ENCODE data around the gene ITM2B. TPM values are rescaled to one million over a fixed set of nuclear protein-coding genes. Genes with fewer than 3 reads are reported as not detected.

The ITM2B gene
- total and polyA plus RNA-seq, 4 donors = 371 to 853 (median 469) TPM

- Histone ChIP-seq H3K36me3 (ENCODE audit: control insufficient read depth in 4 of 4, insufficient read depth in 4 of 4, low read length in 4 of 4) (peaks cover 9 to 51% (median 35%) of the 10 kb centered on the region in 4 donors), H3K9ac (ENCODE audit: insufficient read depth in 1 of 2, low read length in 2 of 2) (no peak overlapping the region), H3K9me3 (ENCODE audit: control insufficient read depth in 4 of 4, insufficient read depth in 3 of 4, low read length in 3 of 4) (no peaks in the 10 kb centered on the region), H3K27me3 (ENCODE audit: control insufficient read depth in 3 of 3, insufficient read depth in 3 of 3, low read length in 2 of 3) (no peaks in the 10 kb centered on the region), H3K4me3 (no peak overlapping the region), H3K4me1 (ENCODE audit: control insufficient read depth in 5 of 5, insufficient read depth in 5 of 5, low read length in 5 of 5) (peaks cover 0 to 10% (median 0%) of the 10 kb centered on the region in 5 donors), H3K27ac (ENCODE audit: low read depth in 1 of 2, low read length in 1 of 2) (no peak overlapping the region)
- 91 to 93% methylated on average over 2 of the region's 2 CpGs for WGBS, 2 donors
- ATAC-seq (ENCODE audit: insufficient read depth, low FRiP score) (no peak), DNase-seq (no peak)
- TF ChIP-seq CTCF (IDR thresholded peaks at IDR 0.05; ENCODE audit: control extremely low read depth, extremely low read depth) = no peak
Measured at GRCh38 chr13:48264058-48264457, 31.1 kb downstream of the ITM2B start.

DNA sequence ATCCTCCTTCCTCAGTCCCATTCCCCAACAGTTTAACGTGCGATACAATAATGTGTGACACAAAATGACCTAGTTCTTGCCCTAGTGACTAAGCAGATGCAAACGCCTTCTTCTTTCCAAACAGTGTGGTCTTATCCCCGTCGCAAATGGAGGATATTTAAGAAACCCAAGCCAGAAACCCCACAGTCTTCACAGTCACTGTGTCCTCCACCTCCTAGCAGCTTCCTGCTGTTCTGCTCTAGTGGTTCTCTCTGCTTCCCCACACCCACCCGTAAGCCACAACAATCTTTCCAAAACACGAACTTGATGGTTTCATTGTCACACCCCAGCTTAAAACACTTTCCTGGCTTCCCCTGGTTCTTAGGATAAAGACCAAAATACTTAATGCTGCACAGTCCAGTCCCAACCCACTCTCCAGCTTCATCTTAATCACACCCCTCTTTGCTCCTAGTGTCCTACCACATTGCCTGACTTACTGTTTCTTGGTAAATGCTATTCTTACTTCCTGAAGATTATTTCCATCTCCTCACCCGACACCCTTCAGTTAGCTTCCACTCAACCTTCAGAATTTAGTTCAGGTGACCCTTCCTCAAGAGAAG lies 32.3 kb downstream of the ITM2B start:
- Histone ChIP-seq H3K27me3 (ENCODE audit: control insufficient read depth in 3 of 3, insufficient read depth in 3 of 3, low read length in 2 of 3) (no peaks in the 10 kb centered on the region), H3K27ac (ENCODE audit: low read depth in 1 of 2, low read length in 1 of 2) (no peak overlapping the region), H3K4me3 (no peak overlapping the region), H3K9ac (ENCODE audit: insufficient read depth in 1 of 2, low read length in 2 of 2) (no peak overlapping the region), H3K4me1 (ENCODE audit: control insufficient read depth in 5 of 5, insufficient read depth in 5 of 5, low read length in 5 of 5) (peaks cover 0 to 10% (median 0%) of the 10 kb centered on the region in 5 donors), H3K9me3 (ENCODE audit: control insufficient read depth in 4 of 4, insufficient read depth in 3 of 4, low read length in 3 of 4) (no peaks in the 10 kb centered on the region), H3K36me3 (ENCODE audit: control insufficient read depth in 4 of 4, insufficient read depth in 4 of 4, low read length in 4 of 4) (peaks cover 13 to 49% (median 32%) of the 10 kb centered on the region in 4 donors)
- DNase-seq (no peak), ATAC-seq (ENCODE audit: insufficient read depth, low FRiP score) (no peak)
- 69 to 72% methylated on average over 8 of the region's 8 CpGs for WGBS, 2 donors
- no peak for TF ChIP-seq CTCF (IDR thresholded peaks at IDR 0.05; ENCODE audit: control extremely low read depth, extremely low read depth)

GRCh38 chr13:48266150-48266549 lies 33.1 kb downstream of the ITM2B start:
- H3K9ac ChIP-seq (ENCODE audit: insufficient read depth in 1 of 2, low read length in 2 of 2) = no peak overlapping the region
- peaks cover 13 to 43% (median 30%) of the 10 kb centered on the region in 4 donors for H3K36me3 ChIP-seq (ENCODE audit: control insufficient read depth in 4 of 4, insufficient read depth in 4 of 4, low read length in 4 of 4)

More at GRCh38 chr13:48266150-48266549, 33.1 kb downstream of the ITM2B start:
- no peak for DNase-seq
- H3K9me3 ChIP-seq (ENCODE audit: control insufficient read depth in 4 of 4, insufficient read depth in 3 of 4, low read length in 3 of 4) = no peaks in the 10 kb centered on the region
- no peak for ATAC-seq (ENCODE audit: insufficient read depth, low FRiP score)
- peaks cover 0 to 10% (median 0%) of the 10 kb centered on the region in 5 donors for H3K4me1 ChIP-seq (ENCODE audit: control insufficient read depth in 5 of 5, insufficient read depth in 5 of 5, low read length in 5 of 5)
- no peak overlapping the region for H3K27ac ChIP-seq (ENCODE audit: low read depth in 1 of 2, low read length in 1 of 2)
- no peaks in the 10 kb centered on the region for H3K27me3 ChIP-seq (ENCODE audit: control insufficient read depth in 3 of 3, insufficient read depth in 3 of 3, low read length in 2 of 3)
- no peak overlapping the region for H3K4me3 ChIP-seq
- no peak for TF ChIP-seq CTCF (IDR thresholded peaks at IDR 0.05; ENCODE audit: control extremely low read depth, extremely low read depth)
